GM12878 (cell line): ENCODE results near the gene MAPKBP1. TPM values are rescaled to one million over a fixed set of nuclear protein-coding genes. Genes with fewer than 3 reads are reported as not detected.

Experiments
- ATAC-seq: fragments of 200-7000 bp; cut with Tn5 transposase; 3 replicates; pipeline ENCODE4 v1.9.1; 2020; ENCODE audit warnings: mild to moderate bottlenecking, moderate library complexity
- BruUV-seq: library from RNA; stranded (reverse); fragments of 400-500 nt; replicated peaks from 2 replicates; lab custom pipeline; 2021; lab: Mats Ljungman, UMichigan
- CTCF ChIA-PET: fragments of 300-600 bp; sonication (Branson Sonifier 250); formaldehyde crosslinking; extraction: SDS; loops from one replicate; lab custom pipeline; 2021; ENCODE audit warnings: inconsistent platforms; lab: Yijun Ruan, JAX
- POLR2A ChIA-PET: fragments of 350-600 bp; formaldehyde crosslinking; extraction: SDS; loops from one replicate; lab custom pipeline; 2021; ENCODE audit warnings: inconsistent platforms; lab: Charles Lee
- RAD21 ChIA-PET: fragments of 300-600 bp; sonication (Branson Sonifier 250); formaldehyde crosslinking; loops from one replicate; lab custom pipeline; 2023; ENCODE audit warnings: antibody characterized with exemption; ENCODE audit not compliant: unreplicated experiment; lab: Charles Lee
- SMC1A ChIA-PET: fragments of 300-600 bp; sonication (Branson Sonifier 250); formaldehyde crosslinking; loops from one replicate; lab custom pipeline; 2023; ENCODE audit not compliant: unreplicated experiment, uncharacterized antibody; lab: Charles Lee
- DNase-seq: peaks from one replicate; pipeline ENCODE4 v3.0.0-alpha.2; 2011; ENCODE audit warnings: low read depth, low spot score
- FAIRE-seq: peaks from 3 replicates; lab custom pipeline; 2011; peaks lifted over from hg19 to GRCh38; lab: Jason Lieb, UNC
- H2AFZ ChIP-seq: 2 replicates; pipeline ENCODE4 v1.6.0; 2011; ENCODE audit warnings: low read depth, low read length, control low read depth; ENCODE audit not compliant: control insufficient read depth
- H3K27ac ChIP-seq: 2 replicates; pipeline ENCODE4 v1.5.1; 2011; ENCODE audit warnings: control low read depth; ENCODE audit not compliant: control insufficient read depth, insufficient read depth
- H3K27me3 ChIP-seq, 2 experiments: replicated peaks in 1 of 2; 2 replicates each; pipeline versions ENCODE4 v1.6.0 to v1.6.1; 2011; ENCODE audit warnings: low read length in 1 of 2; ENCODE audit not compliant: control insufficient read depth in 2 of 2, insufficient read depth in 2 of 2
- H3K36me3 ChIP-seq, 2 experiments: 2 replicates each; pipeline ENCODE4 v1.5.1; 2011; ENCODE audit warnings: low read length in 1 of 2; ENCODE audit not compliant: control insufficient read depth in 2 of 2, insufficient read depth in 2 of 2
- H3K4me1 ChIP-seq: 2 replicates; pipeline ENCODE4 v1.6.1; 2011; ENCODE audit warnings: mild to moderate bottlenecking, low read length, moderate library complexity, mixed read lengths; ENCODE audit not compliant: control insufficient read depth, insufficient read depth
- H3K4me2 ChIP-seq: 2 replicates; pipeline ENCODE4 v1.6.0; 2011; ENCODE audit warnings: control low read depth; ENCODE audit not compliant: control insufficient read depth, insufficient read depth
- H3K4me3 ChIP-seq: fragments of 200-600 bp; sonication (generic); 2 replicates; pipeline ENCODE4 v1.5.1; 2016
- H3K79me2 ChIP-seq: 2 replicates; pipeline ENCODE4 v1.6.0; 2011; ENCODE audit warnings: low read length; ENCODE audit not compliant: control insufficient read depth, insufficient read depth
- H3K9ac ChIP-seq: 2 replicates; pipeline ENCODE4 v1.8.0; 2011; ENCODE audit warnings: low read length, control low read depth, mixed read lengths; ENCODE audit not compliant: control insufficient read depth, insufficient read depth
- H3K9me3 ChIP-seq: replicated peaks from 3 replicates; pipeline ENCODE4 v1.5.1; 2011; ENCODE audit warnings: mild to moderate bottlenecking, low read length; ENCODE audit not compliant: control insufficient read depth, insufficient read depth
- H4K20me1 ChIP-seq: 2 replicates; pipeline ENCODE4 v1.6.0; 2011; ENCODE audit not compliant: control insufficient read depth, insufficient read depth
- BACH1 ChIP-seq: fragments of 450-650 bp; IDR thresholded peaks from 2 replicates; pipeline ENCODE4 v1.6.1; 2017; ENCODE audit warnings: mild to moderate bottlenecking, borderline replicate concordance
- CEBPB ChIP-seq, 2 experiments: fragments of 150-350 bp in 1 of 2; IDR thresholded peaks; 2 replicates each; pipeline ENCODE4 v1.6.1; 2012 to 2014; ENCODE audit warnings: low read depth in 2 of 2, low read length in 2 of 2, borderline replicate concordance in 1 of 2, inconsistent platforms in 1 of 2
- CHD2 ChIP-seq: IDR thresholded peaks from 2 replicates; pipeline ENCODE4 v1.6.1; 2011; ENCODE audit warnings: low read depth, low read length, improper control_type of control experiment, borderline replicate concordance
- CTCF ChIP-seq, 3 experiments: IDR thresholded peaks in 2 of 3; conservative IDR thresholded peaks in 1 of 3; 2 replicates each; pipeline ENCODE4 v1.5.1; 2011; ENCODE audit warnings: low read depth in 3 of 3, low read length in 3 of 3, mild to moderate bottlenecking in 3 of 3, control low read depth in 2 of 3, moderate library complexity in 2 of 3, inconsistent platforms in 1 of 3, mixed read lengths in 1 of 3; ENCODE audit not compliant: control insufficient read depth in 2 of 3, insufficient read depth in 1 of 3; ENCODE audit errors: extremely low read depth in 1 of 3
- HDGF ChIP-seq: fragments of 450-650 bp; IDR thresholded peaks from 2 replicates; pipeline ENCODE4 v1.6.1; 2016; ENCODE audit warnings: antibody characterized with exemption
- IRF3 ChIP-seq: fragments of 450-650 bp; IDR thresholded peaks from 2 replicates; pipeline ENCODE4 v1.6.1; 2014; ENCODE audit warnings: mild to moderate bottlenecking
- MYB ChIP-seq: fragments of 150-350 bp; IDR thresholded peaks from 2 replicates; pipeline ENCODE4 v1.6.1; 2014; ENCODE audit warnings: mild to moderate bottlenecking, low read depth, low read length, borderline replicate concordance
- NFYA ChIP-seq: IDR thresholded peaks from 2 replicates; pipeline ENCODE4 v1.6.1; 2011; ENCODE audit warnings: low read depth, mild to moderate bottlenecking, low read length, improper control_type of control experiment, borderline replicate concordance
- PKNOX1 ChIP-seq: fragments of 450-650 bp; IDR thresholded peaks from 2 replicates; pipeline ENCODE4 v1.6.1; 2016; ENCODE audit warnings: mild to moderate bottlenecking
- RBBP5 ChIP-seq: fragments of 200-600 bp; sonication (generic); conservative IDR thresholded peaks from 2 replicates; pipeline ENCODE4 v1.6.1; 2016
- RELB ChIP-seq: fragments of 450-650 bp; IDR thresholded peaks from 2 replicates; pipeline ENCODE4 v1.6.1; 2017; ENCODE audit warnings: low read depth, mild to moderate bottlenecking, moderate library complexity
- SMAD1 ChIP-seq: fragments of 450-650 bp; IDR thresholded peaks from 2 replicates; pipeline ENCODE4 v1.6.1; 2018; ENCODE audit warnings: mild to moderate bottlenecking, low read depth; ENCODE audit not compliant: partially characterized antibody
- SRF ChIP-seq, 2 experiments: IDR thresholded peaks; 2 replicates each; pipeline ENCODE4 v1.6.1; 2011; ENCODE audit warnings: low read depth in 2 of 2, low read length in 2 of 2, mild to moderate bottlenecking in 1 of 2, moderate library complexity in 1 of 2
- STAT1 ChIP-seq: fragments of 450-650 bp; conservative IDR thresholded peaks from 2 replicates; pipeline ENCODE4 v1.6.1; 2014; ENCODE audit warnings: antibody characterized with exemption, mild to moderate bottlenecking
- YBX1 ChIP-seq: fragments of 450-650 bp; IDR thresholded peaks from 2 replicates; pipeline ENCODE4 v1.6.1; 2016; ENCODE audit warnings: antibody characterized with exemption
- ZNF384 ChIP-seq: IDR thresholded peaks from 2 replicates; pipeline ENCODE4 v1.6.1; 2012; ENCODE audit warnings: low read depth, mild to moderate bottlenecking, low read length, improper control_type of control experiment, borderline replicate concordance
- WGBS: methylation state at CpG from one replicate; pipeline ENCODE4 v1.1.6; 2016; ENCODE audit warnings: low lambda C conversion rate; ENCODE audit not compliant: insufficient replicate concordance, insufficient coverage; ENCODE audit errors: missing lambda C conversion rate; 5-methylcytosine and 5-hydroxymethylcytosine counted together
- in situ Hi-C: fragments of 300-500 bp; cut with MboI; formaldehyde crosslinking; loops from 9 replicates; pipeline ENCODE4 v1.14.3; 2018; ENCODE audit warnings: mixed read lengths
- intact Hi-C: fragments of 100-400 bp; cut with micrococcal nuclease; formaldehyde crosslinking; loops from one replicate; pipeline ENCODE4 v1.14.2; 2022; ENCODE audit not compliant: unreplicated experiment
- polyA plus RNA-seq, 11 experiments: library from polyadenylated mRNA; depleted of rRNA in 4 of 11; unstranded in 6 of 11; stranded (reverse) in 5 of 11; fragments of >200 nt; fragmentation: Nextera tagmentation in 4 of 11; fragmentation: Illumina TruSeq in 1 of 11; extraction: Ambion mirVana in 4 of 11; extraction: Trizol in 1 of 11; gene quantifications; 1 replicate in 1 of 11; 2 replicates in 10 of 11; pipeline versions ENCODE4 v1.2.1 to v1.2.3, GENCODE V29; 2011 to 2016; ENCODE audit warnings: inconsistent platforms in 2 of 11, missing spikeins in 2 of 11, low read depth in 1 of 11
- total RNA-seq, 4 experiments: library from RNA; depleted of rRNA in 3 of 4; stranded (reverse); fragments of >200 nt in 3 of 4; fragmentation: Illumina TruSeq in 1 of 4; extraction: Trizol in 1 of 4; gene quantifications; 2 replicates each; pipeline versions ENCODE4 v1.2.1 to v1.2.3, GENCODE V29; 2013 to 2021

The MAPKBP1 gene
- total and polyA plus RNA-seq, 10 of the 15 experiments (the other 5 are each of a cell fraction or from before 2014, with no cell fraction given), result 0.44 to 19.0 (median 7.3) TPM

- no peak overlapping the region for H3K9ac ChIP-seq
- no peaks in the 10 kb centered on the region for H3K79me2 ChIP-seq
- no peak overlapping the region for H3K4me3 ChIP-seq
- in situ Hi-C loops, result no loop called here
- CTCF ChIA-PET, result interaction anchor here (0.6 kb wide), 1 partner anchor 43 kb away, joined by 3 read pairs; no protein-coding TSS in a partner anchor
- no peak overlapping the region for H3K27ac ChIP-seq
- no peaks in the 10 kb centered on the region for H3K9me3 ChIP-seq
- no peak overlapping the region for H2AFZ ChIP-seq
- RAD21 ChIA-PET, result no interaction called here
- no peaks in the 10 kb centered on the region for H4K20me1 ChIP-seq
- DNase-seq, result no peak
- SMC1A ChIA-PET, result no interaction called here
- POLR2A ChIA-PET, result interaction anchor here (1.4 kb wide), 1 partner anchor 11 kb away, joined by 4 read pairs; no protein-coding TSS in a partner anchor
- H3K27me3 ChIP-seq, result no peaks in the 10 kb centered on the region; a peak in 1 of 4 replicates
- no peaks in the 10 kb centered on the region for H3K36me3 ChIP-seq
- 45% methylated on average over 9 of the region's 9 CpGs for WGBS
- no peak overlapping the region for H3K4me2 ChIP-seq
- no TSS peak for BruUV-seq
- no peak for ATAC-seq
- H3K4me1 ChIP-seq, result no peaks in the 10 kb centered on the region
- FAIRE-seq, result no peak
- no peak for TF ChIP-seq RELB
- no peak for TF ChIP-seq STAT1
- no peak for TF ChIP-seq CHD2
- TF ChIP-seq NFYA, result no peak
- no peak for TF ChIP-seq IRF3
- TF ChIP-seq CTCF (IDR thresholded peaks at IDR 0.05 in 2 of 3, conservative IDR thresholded peaks at IDR 0.05 in 1 of 3; ENCODE audit: control insufficient read depth in 2 of 3, extremely low read depth in 1 of 3, insufficient read depth in 1 of 3, low read depth in 3 of 3, low read length in 3 of 3), result no peak
- TF ChIP-seq CEBPB (IDR thresholded peaks at IDR 0.05; ENCODE audit: borderline replicate concordance in 1 of 2, low read depth in 2 of 2, low read length in 2 of 2), result no peak
- no peak for TF ChIP-seq YBX1
- no peak for TF ChIP-seq MYB
- no peak for TF ChIP-seq RBBP5
- TF ChIP-seq HDGF, result no peak
- no peak for TF ChIP-seq ZNF384
- TF ChIP-seq BACH1, result no peak
- TF ChIP-seq PKNOX1, result no peak
- TF ChIP-seq SMAD1, result no peak
- TF ChIP-seq SRF (IDR thresholded peaks at IDR 0.05; ENCODE audit: low read depth in 2 of 2, low read length in 2 of 2), result no peak
- intact Hi-C loops, result no loop called here
Observed at GRCh38 chr15:41857316-41857715, 83.0 kb downstream of the MAPKBP1 start.
